ENCODE data around the gene ASB18.

- TF ChIP-seq POLR2A (IDR thresholded peaks at IDR 0.05; ENCODE audit: low read length) (no peak), GATA1 (IDR thresholded peaks at IDR 0.05; ENCODE audit: low read depth, low read length) (no peak)
Observed at GRCh38 chr2:236217926-236218325, 46.3 kb downstream of the ASB18 start.

Measured in erythroblast (primary cell).